GM18867 (cell line): Measurements from ENCODE around the gene PRICKLE4.

ENCODE experiments used
- ATAC-seq: cut with Tn5 transposase; IDR thresholded peaks from one replicate; pipeline ENCODE4 v1.9.1; 2021; ENCODE audit warnings: mild to moderate bottlenecking, moderate library complexity; ENCODE audit not compliant: unreplicated experiment

Gene PRICKLE4

GRCh38 chr6:41770381-41771057 lies 10.1 kb upstream of the PRICKLE4 start:
- ATAC-seq, result no peak

GRCh38 chr6:41771058-41771983 lies 9.3 kb upstream of the PRICKLE4 start:
- ATAC-seq, result no peak

GRCh38 chr6:41774841-41775240 lies 5.7 kb upstream of the PRICKLE4 start:
- no peak for ATAC-seq

- no peak for ATAC-seq
Observed at GRCh38 chr6:41775293-41775882, 5.2 kb upstream of the PRICKLE4 start.

- no peak for ATAC-seq
Observed at GRCh38 chr6:41777551-41778285, 2.9 kb upstream of the PRICKLE4 start.

- ATAC-seq, result no peak
Observed at GRCh38 chr6:41778895-41779294, 1.7 kb upstream of the PRICKLE4 start.

GRCh38 chr6:41779336-41779735 lies 1.2 kb upstream of the PRICKLE4 start:
- ATAC-seq, result no peak

GRCh38 chr6:41779788-41780550 lies 613 bp upstream of the PRICKLE4 start, which contains the start of gene FRS3:
TSS of gene FRS3 (minus strand) at chr6:41779900. CDS start at chr6:41776987, 2,913 bp downstream.
- ATAC-seq, result peak; percentile 94

GRCh38 chr6:41781366-41781730 lies 766 bp downstream of the PRICKLE4 start:
- no peak for ATAC-seq

- ATAC-seq, result no peak
Observed at GRCh38 chr6:41783106-41783780, 2.7 kb downstream of the PRICKLE4 start.

GRCh38 chr6:41784581-41785171 lies 4.1 kb downstream of the PRICKLE4 start:
- no peak for ATAC-seq

- ATAC-seq, result no peak
Observed at GRCh38 chr6:41785254-41785653, 4.7 kb downstream of the PRICKLE4 start.

- ATAC-seq, result no peak
Observed at GRCh38 chr6:41785689-41786450, 5.3 kb downstream of the PRICKLE4 start.

- ATAC-seq, result peak; percentile 70
Observed at GRCh38 chr6:41786451-41787218, 6.1 kb downstream of the PRICKLE4 start.

GRCh38 chr6:41787219-41787917 lies 6.8 kb downstream of the PRICKLE4 start, which contains the start of gene TOMM6:
TSS of gene TOMM6 (plus strand) at chr6:41787694. CDS start at chr6:41787698, 4 bp downstream.
- peak; percentile 72 for ATAC-seq

- no peak for ATAC-seq
Observed at GRCh38 chr6:41789390-41789724, 8.8 kb downstream of the PRICKLE4 start.

- ATAC-seq, result no peak
Observed at GRCh38 chr6:41790045-41790444, 9.5 kb downstream of the PRICKLE4 start.
